ENCODE results near the gene GBP4.

The GBP4 gene

DNA sequence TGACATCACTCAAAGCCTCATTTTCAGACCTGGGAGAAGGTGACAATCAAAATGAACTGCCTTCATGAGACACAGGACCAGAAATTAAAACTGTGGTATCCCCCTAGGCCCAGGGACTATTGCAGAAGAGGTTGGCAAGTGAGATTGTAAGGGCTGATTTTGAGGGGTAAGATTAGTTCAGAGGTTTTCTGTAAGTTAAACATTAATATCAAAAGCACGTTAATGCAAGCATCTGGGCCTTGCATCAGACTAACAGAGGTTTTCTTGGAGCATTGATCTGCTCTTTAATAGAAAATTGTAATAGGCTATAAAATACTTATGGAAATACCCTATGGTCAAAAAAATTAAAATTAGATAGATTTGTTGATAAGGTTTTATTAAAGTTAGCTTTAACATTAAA is 14.6 kb upstream of the GBP4 start:
- TF ChIP-seq, protein P1, sequence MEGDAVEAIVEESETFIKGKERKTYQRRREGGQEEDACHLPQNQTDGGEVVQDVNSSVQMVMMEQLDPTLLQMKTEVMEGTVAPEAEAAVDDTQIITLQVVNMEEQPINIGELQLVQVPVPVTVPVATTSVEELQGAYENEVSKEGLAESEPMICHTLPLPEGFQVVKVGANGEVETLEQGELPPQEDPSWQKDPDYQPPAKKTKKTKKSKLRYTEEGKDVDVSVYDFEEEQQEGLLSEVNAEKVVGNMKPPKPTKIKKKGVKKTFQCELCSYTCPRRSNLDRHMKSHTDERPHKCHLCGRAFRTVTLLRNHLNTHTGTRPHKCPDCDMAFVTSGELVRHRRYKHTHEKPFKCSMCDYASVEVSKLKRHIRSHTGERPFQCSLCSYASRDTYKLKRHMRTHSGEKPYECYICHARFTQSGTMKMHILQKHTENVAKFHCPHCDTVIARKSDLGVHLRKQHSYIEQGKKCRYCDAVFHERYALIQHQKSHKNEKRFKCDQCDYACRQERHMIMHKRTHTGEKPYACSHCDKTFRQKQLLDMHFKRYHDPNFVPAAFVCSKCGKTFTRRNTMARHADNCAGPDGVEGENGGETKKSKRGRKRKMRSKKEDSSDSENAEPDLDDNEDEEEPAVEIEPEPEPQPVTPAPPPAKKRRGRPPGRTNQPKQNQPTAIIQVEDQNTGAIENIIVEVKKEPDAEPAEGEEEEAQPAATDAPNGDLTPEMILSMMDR (IDR thresholded peaks at IDR 0.05; ENCODE audit: low read depth, low read length) = no peak
- TF ChIP-seq EZH2phosphoT487 (IDR thresholded peaks at IDR 0.05; ENCODE audit: low read depth) = no peak

DNA sequence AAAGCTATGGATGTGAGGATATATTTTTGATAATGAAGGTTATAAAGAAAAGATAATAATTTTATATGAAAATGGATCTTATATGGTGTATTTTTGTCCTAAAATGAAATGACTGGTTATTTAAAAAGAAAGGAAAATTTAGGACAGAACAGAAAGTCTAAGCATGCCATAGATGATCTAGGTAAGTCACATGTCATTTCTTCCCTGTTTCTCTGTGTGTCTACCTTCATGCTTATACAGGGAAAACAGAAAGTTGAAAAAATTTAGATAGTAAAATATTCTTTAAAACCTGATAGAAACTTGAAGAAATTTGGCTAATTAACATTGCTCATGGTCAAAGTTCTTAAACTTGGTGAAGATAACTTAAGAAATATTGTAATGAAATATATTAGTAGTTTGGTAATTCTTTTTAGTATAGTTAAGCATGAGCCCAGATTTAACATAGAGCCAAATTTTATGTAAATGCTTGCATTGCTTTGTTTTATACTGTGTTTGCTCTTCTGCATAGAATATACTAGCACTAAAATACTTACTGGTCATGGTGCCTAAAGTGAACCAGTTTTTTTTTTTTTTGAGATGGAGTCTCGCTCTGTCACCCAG is 12.4 kb upstream of the GBP4 start:
- Histone ChIP-seq H3K4me3 (ENCODE audit: low read length) (no peak overlapping the region), H3K4me2 (ENCODE audit: low read length) (no peak overlapping the region), H4K20me1 (ENCODE audit: insufficient read depth, low read length) (no peaks in the 10 kb centered on the region), H3K27ac (ENCODE audit: low read length) (no peak overlapping the region), H3K4me1 (ENCODE audit: low read length) (no peaks in the 10 kb centered on the region), H3K9me3 (ENCODE audit: insufficient read depth, low read length) (peaks cover 13% of the 10 kb centered on the region; the same call in 1 of the 2 replicates), H3K27me3 (ENCODE audit: low read depth, low read length) (no peaks in the 10 kb centered on the region), H2AFZ (ENCODE audit: low read depth, low read length) (no peak overlapping the region), H3K9ac (ENCODE audit: low read length) (no peak overlapping the region), H3K79me2 (ENCODE audit: low read length) (no peaks in the 10 kb centered on the region), H3K36me3 (replicated peaks; ENCODE audit: low read depth, low read length) (no peaks in the 10 kb centered on the region)
- TF ChIP-seq, protein P1 (IDR thresholded peaks at IDR 0.05; ENCODE audit: low read depth, low read length) = no peak
- no peak for TF ChIP-seq EZH2phosphoT487 (IDR thresholded peaks at IDR 0.05; ENCODE audit: low read depth)

More for the DNA sequence above, 14.6 kb upstream of the GBP4 start:
- H2AFZ ChIP-seq (ENCODE audit: low read depth, low read length) = no peak overlapping the region
- no peaks in the 10 kb centered on the region for H3K4me1 ChIP-seq (ENCODE audit: low read length)
- no peaks in the 10 kb centered on the region for H4K20me1 ChIP-seq (ENCODE audit: insufficient read depth, low read length)
- H3K27me3 ChIP-seq (ENCODE audit: low read depth, low read length) = no peaks in the 10 kb centered on the region
- no peak overlapping the region for H3K9ac ChIP-seq (ENCODE audit: low read length)
- no peak overlapping the region for H3K27ac ChIP-seq (ENCODE audit: low read length)
- H3K4me2 ChIP-seq (ENCODE audit: low read length) = no peak overlapping the region
- H3K9me3 ChIP-seq (ENCODE audit: insufficient read depth, low read length) = peaks cover 13% of the 10 kb centered on the region; the same call in 1 of the 2 replicates
- H3K36me3 ChIP-seq (replicated peaks; ENCODE audit: low read depth, low read length) = peaks cover 5% of the 10 kb centered on the region
- H3K4me3 ChIP-seq (ENCODE audit: low read length) = no peak overlapping the region
- no peaks in the 10 kb centered on the region for H3K79me2 ChIP-seq (ENCODE audit: low read length)

DNA sequence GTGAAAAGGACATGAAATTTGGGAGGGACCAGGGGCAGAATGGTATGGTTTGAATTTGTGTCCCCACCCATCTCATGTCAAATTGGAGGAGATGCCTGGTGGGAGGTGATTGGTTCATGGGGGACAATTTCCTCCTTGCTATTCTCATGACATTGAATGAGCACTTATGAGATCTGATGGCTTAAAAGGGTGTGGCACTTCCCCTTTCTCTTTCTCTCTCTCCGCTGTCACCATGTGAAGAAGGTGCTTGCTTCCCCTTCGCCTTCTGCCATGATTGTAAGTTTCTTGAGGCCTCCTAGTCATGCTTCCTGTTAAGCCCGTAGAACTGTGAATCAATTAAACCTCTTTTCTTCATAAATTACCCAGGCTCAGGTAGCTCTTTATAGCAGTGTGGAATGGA is 7.6 kb upstream of the GBP4 start:
- no peaks in the 10 kb centered on the region for H3K79me2 ChIP-seq (ENCODE audit: low read length)
- H3K4me1 ChIP-seq (ENCODE audit: low read length) = peaks cover 9% of the 10 kb centered on the region
- no peak overlapping the region for H3K9ac ChIP-seq (ENCODE audit: low read length)
- no peak overlapping the region for H3K4me3 ChIP-seq (ENCODE audit: low read length)
- no peak overlapping the region for H3K27ac ChIP-seq (ENCODE audit: low read length)
- H3K36me3 ChIP-seq (replicated peaks; ENCODE audit: low read depth, low read length) = peaks cover 2% of the 10 kb centered on the region
- no peak for TF ChIP-seq EZH2phosphoT487 (IDR thresholded peaks at IDR 0.05; ENCODE audit: low read depth)
- TF ChIP-seq, protein P1 (IDR thresholded peaks at IDR 0.05; ENCODE audit: low read depth, low read length) = no peak
- no peak overlapping the region for H3K4me2 ChIP-seq (ENCODE audit: low read length)
- no peaks in the 10 kb centered on the region for H3K27me3 ChIP-seq (ENCODE audit: low read depth, low read length)
- no peak overlapping the region for H2AFZ ChIP-seq (ENCODE audit: low read depth, low read length)
- peaks cover 17% of the 10 kb centered on the region; the same call in 1 of the 2 replicates for H3K9me3 ChIP-seq (ENCODE audit: insufficient read depth, low read length)
- H4K20me1 ChIP-seq (ENCODE audit: insufficient read depth, low read length) = no peaks in the 10 kb centered on the region

DNA sequence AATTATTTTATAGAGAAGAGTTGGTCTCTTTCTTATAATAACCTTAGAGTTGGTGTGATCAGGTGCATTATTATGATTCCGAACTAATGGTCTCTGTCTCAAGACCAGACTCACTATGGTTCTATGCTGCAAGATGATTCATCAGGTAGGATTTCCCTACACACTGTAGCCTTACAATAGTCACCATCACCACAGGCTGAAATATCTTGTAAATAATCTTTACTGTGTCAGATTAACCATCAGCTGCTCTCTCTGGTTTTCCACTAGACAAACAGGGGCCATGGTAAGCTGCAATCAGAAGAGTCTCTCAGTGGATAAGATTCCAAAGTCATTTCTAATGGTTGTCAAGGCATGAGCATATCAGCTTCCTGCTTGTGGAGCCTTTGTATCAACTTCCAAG is 4.4 kb upstream of the GBP4 start:
- no peak overlapping the region for H3K27ac ChIP-seq (ENCODE audit: low read length)
- no peak overlapping the region for H2AFZ ChIP-seq (ENCODE audit: low read depth, low read length)
- H3K36me3 ChIP-seq (replicated peaks; ENCODE audit: low read depth, low read length) = peaks cover 2% of the 10 kb centered on the region
- H3K4me2 ChIP-seq (ENCODE audit: low read length) = no peak overlapping the region
- H3K4me1 ChIP-seq (ENCODE audit: low read length) = peaks cover 41% of the 10 kb centered on the region
- H3K4me3 ChIP-seq (ENCODE audit: low read length) = no peak overlapping the region
- no peaks in the 10 kb centered on the region for H4K20me1 ChIP-seq (ENCODE audit: insufficient read depth, low read length)
- H3K9ac ChIP-seq (ENCODE audit: low read length) = no peak overlapping the region
- H3K9me3 ChIP-seq (ENCODE audit: insufficient read depth, low read length) = peaks cover 7% of the 10 kb centered on the region; the same call in 1 of the 2 replicates
- H3K79me2 ChIP-seq (ENCODE audit: low read length) = no peaks in the 10 kb centered on the region
- no peak for TF ChIP-seq EZH2phosphoT487 (IDR thresholded peaks at IDR 0.05; ENCODE audit: low read depth)
- TF ChIP-seq, protein P1 (IDR thresholded peaks at IDR 0.05; ENCODE audit: low read depth, low read length) = no peak
- H3K27me3 ChIP-seq (ENCODE audit: low read depth, low read length) = no peaks in the 10 kb centered on the region

All from OCI-LY3 (cell line).